Esophagus squamous epithelium (tissue), 4 donors: ENCODE data around the gene MAP7D1.

ENCODE experiments used
- CTCF ChIP-seq, 6 experiments: fragments of 450-650 bp in 4 of 6; fragments of 200-600 bp in 2 of 6; sonication (generic) in 2 of 6; IDR thresholded peaks; one replicate each; pipeline ENCODE4 v1.5.1; 2016 to 2019; ENCODE audit warnings: antibody characterized with exemption in 6 of 6, mild to moderate bottlenecking in 4 of 6, moderate library complexity in 4 of 6
- POLR2A ChIP-seq, 4 donors: fragments of 450-650 bp; IDR thresholded peaks; one replicate each; pipeline ENCODE4 v1.6.1; 2017; ENCODE audit warnings: antibody characterized with exemption in 4 of 4, mild to moderate bottlenecking in 4 of 4, moderate library complexity in 3 of 4

DNA sequence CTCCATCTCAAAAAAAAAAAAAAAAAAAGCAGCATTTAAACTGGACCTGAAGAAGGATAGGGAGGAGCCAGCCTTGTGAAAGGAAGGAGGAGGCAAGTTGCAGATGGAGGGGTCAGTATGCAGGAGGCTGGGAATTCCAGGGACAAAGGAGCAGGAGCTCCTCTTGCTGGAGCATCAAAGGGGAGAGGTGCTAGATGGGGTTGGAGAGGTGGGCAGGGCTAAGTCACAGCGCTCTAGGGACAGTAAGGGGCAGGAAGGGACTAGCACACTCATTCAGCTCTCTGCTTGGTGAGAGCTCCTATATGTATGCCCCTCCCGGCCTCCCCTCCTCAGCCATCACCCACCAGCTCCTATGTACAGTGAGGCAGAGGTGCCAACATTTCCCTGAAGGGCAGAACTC is 26.8 kb downstream of the MAP7D1 start:
- TF ChIP-seq CTCF (IDR thresholded peaks at IDR 0.05) (no peak), POLR2A (IDR thresholded peaks at IDR 0.05) (no peak)
